ENCODE measurements around the gene CNDP2. TPM values are rescaled to one million over a fixed set of nuclear protein-coding genes. Genes with fewer than 3 reads are reported as not detected.

The CNDP2 gene
- total and polyA plus RNA-seq, 4 donors, result 26.7 to 99.2 (median 74.2) TPM

GRCh38 chr18:74492259-74492658 lies 3.9 kb upstream of the CNDP2 start:
- no peaks in the 10 kb centered on the region for H3K4me1 ChIP-seq (ENCODE audit: control insufficient read depth in 1 of 2, insufficient read depth in 2 of 2, low read length in 2 of 2)
- ATAC-seq (ENCODE audit: low FRiP score), result no peak
- intact Hi-C loops (cut with DNase I), result loop anchor here in 1 of 2 donors (5.0 to 10.0 kb wide), 3 partner anchors 140 to 347 kb away; partner anchors contain the start of genes FBXO15 and TIMM21
- DNase-seq, result no peak
- no peaks in the 10 kb centered on the region for H3K36me3 ChIP-seq (ENCODE audit: control insufficient read depth in 1 of 2, insufficient read depth in 2 of 2, low read length in 1 of 2)
- H3K27me3 ChIP-seq (ENCODE audit: control insufficient read depth in 1 of 2, insufficient read depth in 2 of 2, low read length in 1 of 2), result no peaks in the 10 kb centered on the region
- no peaks in the 10 kb centered on the region for H3K9me3 ChIP-seq (ENCODE audit: control insufficient read depth, low read length)
- no peak overlapping the region for H3K27ac ChIP-seq (ENCODE audit: low read depth in 1 of 2, low read length in 2 of 2)
- WGBS, 2 donors, result 94% methylated on average over 3 of the region's 3 CpGs
- H3K4me3 ChIP-seq (ENCODE audit: low read length in 2 of 2), result no peak overlapping the region

- 44 to 54% methylated on average over 1 of the region's 1 CpG for WGBS, 2 donors
These were observed 2.5 kb upstream of the CNDP2 start for GRCh38 chr18:74493689-74494088.

DNA sequence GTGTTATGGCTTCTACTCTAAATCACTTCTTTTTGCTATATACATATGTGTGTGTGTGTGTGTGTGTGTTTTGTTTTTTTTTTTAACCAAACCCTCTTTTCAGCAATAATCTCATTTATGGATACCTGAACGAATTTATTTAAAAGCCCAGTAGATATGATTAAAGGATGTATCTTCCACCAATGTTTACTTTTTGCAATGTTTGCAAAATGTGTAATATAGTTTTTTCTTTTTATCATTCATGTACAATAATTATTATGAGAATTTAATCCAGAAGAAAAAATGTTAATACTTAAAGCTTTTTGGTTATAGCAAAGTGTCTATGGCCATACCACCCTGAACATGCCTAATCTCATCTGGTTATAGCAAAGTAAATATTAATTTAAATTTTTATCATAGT lies 1.6 kb upstream of the CNDP2 start:
- Histone ChIP-seq H3K36me3 (ENCODE audit: control insufficient read depth in 1 of 2, insufficient read depth in 2 of 2, low read length in 1 of 2) (no peaks in the 10 kb centered on the region), H3K4me1 (ENCODE audit: control insufficient read depth in 1 of 2, insufficient read depth in 2 of 2, low read length in 2 of 2) (no peaks in the 10 kb centered on the region), H3K27me3 (ENCODE audit: control insufficient read depth in 1 of 2, insufficient read depth in 2 of 2, low read length in 1 of 2) (no peaks in the 10 kb centered on the region), H3K9me3 (ENCODE audit: control insufficient read depth, low read length) (no peaks in the 10 kb centered on the region), H3K27ac (ENCODE audit: low read depth in 1 of 2, low read length in 2 of 2) (no peak overlapping the region), H3K4me3 (ENCODE audit: low read length in 2 of 2) (no peak overlapping the region)
- ATAC-seq (ENCODE audit: low FRiP score), result no peak
- intact Hi-C loops (cut with DNase I), result loop anchor here in 1 of 2 donors (5.0 to 10.0 kb wide), 3 partner anchors 142 to 350 kb away; partner anchors contain the start of genes FBXO15 and TIMM21
- no peak for DNase-seq
- WGBS, 2 donors, result 72 to 73% methylated on average over 1 of the region's 1 CpG

More at GRCh38 chr18:74493689-74494088, 2.5 kb upstream of the CNDP2 start:
- ATAC-seq (ENCODE audit: low FRiP score), result no peak
- Histone ChIP-seq H3K27me3 (ENCODE audit: control insufficient read depth in 1 of 2, insufficient read depth in 2 of 2, low read length in 1 of 2) (no peaks in the 10 kb centered on the region), H3K9me3 (ENCODE audit: control insufficient read depth, low read length) (no peaks in the 10 kb centered on the region), H3K36me3 (ENCODE audit: control insufficient read depth in 1 of 2, insufficient read depth in 2 of 2, low read length in 1 of 2) (no peaks in the 10 kb centered on the region), H3K4me1 (ENCODE audit: control insufficient read depth in 1 of 2, insufficient read depth in 2 of 2, low read length in 2 of 2) (no peaks in the 10 kb centered on the region), H3K27ac (ENCODE audit: low read depth in 1 of 2, low read length in 2 of 2) (no peak overlapping the region), H3K4me3 (ENCODE audit: low read length in 2 of 2) (no peak overlapping the region)
- DNase-seq, result no peak
- intact Hi-C loops (cut with DNase I), result loop anchor here in 1 of 2 donors (5.0 to 10.0 kb wide), 3 partner anchors 141 to 349 kb away; partner anchors contain the start of genes FBXO15 and TIMM21

DNA sequence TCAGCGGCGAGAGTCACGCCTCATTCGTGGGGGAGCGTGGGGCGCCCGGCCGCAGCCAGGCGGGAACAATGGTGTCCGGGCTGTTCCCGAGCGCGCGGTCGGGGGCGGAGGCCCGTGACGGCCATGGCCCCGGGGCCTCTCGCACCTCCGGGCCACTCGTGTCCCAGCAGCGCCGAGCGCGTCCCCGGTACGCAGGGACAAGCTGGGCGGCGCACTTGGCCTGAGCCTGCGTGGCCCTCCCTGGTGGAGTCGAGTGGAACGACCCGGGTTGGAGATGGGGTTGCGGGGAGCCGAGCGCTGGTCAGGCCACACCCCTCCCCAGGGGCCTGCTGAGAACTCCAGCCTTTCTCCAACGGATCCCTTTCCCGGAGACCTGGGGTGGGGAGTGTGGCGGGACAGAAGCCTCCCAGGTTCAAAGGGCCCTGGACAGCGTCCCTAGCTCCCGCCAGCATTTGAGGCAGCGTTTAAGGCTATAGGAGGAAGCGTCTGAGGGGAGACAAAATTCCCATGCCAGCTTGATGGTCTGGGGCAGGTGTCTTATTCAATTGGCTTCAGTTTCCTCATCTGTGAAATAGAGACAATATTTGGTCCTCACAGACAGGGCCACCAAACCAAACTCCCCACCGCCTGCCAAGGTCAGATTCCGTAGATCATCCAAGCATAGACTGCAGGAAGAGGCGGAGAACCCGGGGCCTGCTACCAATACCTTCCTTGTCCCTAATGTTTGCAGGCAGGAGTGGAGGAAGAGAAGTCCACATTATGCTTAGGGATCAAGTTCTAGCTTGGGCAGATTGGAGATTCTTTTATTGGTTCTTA lies 553 bp downstream of the CNDP2 start:
- Histone ChIP-seq H3K27me3 (ENCODE audit: control insufficient read depth in 1 of 2, insufficient read depth in 2 of 2, low read length in 1 of 2) (no peaks in the 10 kb centered on the region), H3K36me3 (ENCODE audit: control insufficient read depth in 1 of 2, insufficient read depth in 2 of 2, low read length in 1 of 2) (peaks cover 0 to 2% of the 10 kb centered on the region in 2 donors), H3K4me3 (ENCODE audit: low read length in 2 of 2) (peak overlapping the region; percentile 47 to 57), H3K27ac (ENCODE audit: low read depth in 1 of 2, low read length in 2 of 2) (peak overlapping the region in 1 of 2 donors; percentile 32), H3K9me3 (ENCODE audit: control insufficient read depth, low read length) (no peaks in the 10 kb centered on the region), H3K4me1 (ENCODE audit: control insufficient read depth in 1 of 2, insufficient read depth in 2 of 2, low read length in 2 of 2) (no peaks in the 10 kb centered on the region)
- intact Hi-C loops (cut with DNase I), result loop anchor here (1.0 to 10.0 kb wide), 8 partner anchors 51 to 352 kb away; partner anchors contain the start of genes FBXO15 (in 2 of the 2), TIMM21 (in 2 of the 2), CYB5A (in 1 of the 2) and ZNF407 (in 1 of the 2)
- peak; percentile 66 for ATAC-seq (ENCODE audit: low FRiP score)
- DNase-seq, result peak; percentile 73 to 88
- 3 to 4% methylated on average over 46 to 48 of the region's 48 CpGs for WGBS, 2 donors

GRCh38 chr18:74497324-74497676 lies 1.1 kb downstream of the CNDP2 start:
- H3K9me3 ChIP-seq (ENCODE audit: control insufficient read depth, low read length), result no peaks in the 10 kb centered on the region
- H3K4me3 ChIP-seq (ENCODE audit: low read length in 2 of 2), result no peak overlapping the region
- DNase-seq (no peak), ATAC-seq (ENCODE audit: low FRiP score) (no peak)
- no peak overlapping the region for H3K27ac ChIP-seq (ENCODE audit: low read depth in 1 of 2, low read length in 2 of 2)
- 94 to 97% methylated on average over 8 of the region's 8 CpGs for WGBS, 2 donors
- H3K27me3 ChIP-seq (ENCODE audit: control insufficient read depth in 1 of 2, insufficient read depth in 2 of 2, low read length in 1 of 2), result no peaks in the 10 kb centered on the region
- H3K4me1 ChIP-seq (ENCODE audit: control insufficient read depth in 1 of 2, insufficient read depth in 2 of 2, low read length in 2 of 2), result no peaks in the 10 kb centered on the region
- intact Hi-C loops (cut with DNase I), result loop anchor here (2.0 to 10.0 kb wide), 7 partner anchors 50 to 352 kb away; partner anchors contain the start of genes FBXO15 (in 2 of the 2), TIMM21 (in 2 of the 2), CYB5A (in 1 of the 2) and ZNF407 (in 1 of the 2)
- peaks cover 0 to 2% of the 10 kb centered on the region in 2 donors for H3K36me3 ChIP-seq (ENCODE audit: control insufficient read depth in 1 of 2, insufficient read depth in 2 of 2, low read length in 1 of 2)

DNA sequence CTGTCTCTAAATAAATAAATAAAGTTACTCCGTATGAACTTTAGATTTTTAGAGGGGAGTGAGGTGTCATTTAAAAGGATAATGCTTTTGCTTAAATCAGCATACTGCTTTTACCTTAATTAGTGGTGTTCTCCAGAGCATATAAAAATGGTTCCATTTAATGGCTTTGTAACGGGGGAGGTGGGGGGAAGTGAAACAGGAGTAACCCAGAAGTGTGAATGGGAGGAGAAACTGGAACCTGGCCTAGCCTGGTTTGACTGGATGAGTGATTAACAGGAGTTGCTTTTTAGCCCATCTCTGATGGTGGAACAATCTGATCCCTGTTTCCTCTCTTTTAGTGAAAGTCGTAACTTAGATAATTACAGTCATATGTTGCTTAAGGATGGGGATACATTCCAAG lies 1.6 kb downstream of the CNDP2 start:
- Histone ChIP-seq H3K36me3 (ENCODE audit: control insufficient read depth in 1 of 2, insufficient read depth in 2 of 2, low read length in 1 of 2) (peaks cover 0 to 2% of the 10 kb centered on the region in 2 donors), H3K4me3 (ENCODE audit: low read length in 2 of 2) (no peak overlapping the region), H3K27ac (ENCODE audit: low read depth in 1 of 2, low read length in 2 of 2) (no peak overlapping the region), H3K9me3 (ENCODE audit: control insufficient read depth, low read length) (no peaks in the 10 kb centered on the region), H3K27me3 (ENCODE audit: control insufficient read depth in 1 of 2, insufficient read depth in 2 of 2, low read length in 1 of 2) (no peaks in the 10 kb centered on the region), H3K4me1 (ENCODE audit: control insufficient read depth in 1 of 2, insufficient read depth in 2 of 2, low read length in 2 of 2) (no peaks in the 10 kb centered on the region)
- DNase-seq (no peak), ATAC-seq (ENCODE audit: low FRiP score) (no peak)
- intact Hi-C loops (cut with DNase I), result loop anchor here (2.0 to 10.0 kb wide), 7 partner anchors 50 to 353 kb away; partner anchors contain the start of genes FBXO15 (in 2 of the 2), TIMM21 (in 2 of the 2), CYB5A (in 1 of the 2) and ZNF407 (in 1 of the 2)
- WGBS, 2 donors, result 91 to 92% methylated on average over 3 of the region's 3 CpGs

GRCh38 chr18:74498712-74499627 lies 2.8 kb downstream of the CNDP2 start:
- intact Hi-C loops (cut with DNase I), result loop anchor here (5.0 to 10.0 kb wide), 6 partner anchors 48 to 354 kb away; partner anchors contain the start of genes FBXO15 (in 2 of the 2), TIMM21 (in 2 of the 2), CYB5A (in 1 of the 2) and ZNF407 (in 1 of the 2)
- peaks cover 0 to 2% of the 10 kb centered on the region in 2 donors for H3K36me3 ChIP-seq (ENCODE audit: control insufficient read depth in 1 of 2, insufficient read depth in 2 of 2, low read length in 1 of 2)
- no peaks in the 10 kb centered on the region for H3K4me1 ChIP-seq (ENCODE audit: control insufficient read depth in 1 of 2, insufficient read depth in 2 of 2, low read length in 2 of 2)
- ATAC-seq (ENCODE audit: low FRiP score) (no peak), DNase-seq (peak in 1 of 2 donors; percentile 81)
- no peaks in the 10 kb centered on the region for H3K27me3 ChIP-seq (ENCODE audit: control insufficient read depth in 1 of 2, insufficient read depth in 2 of 2, low read length in 1 of 2)
- WGBS, 2 donors, result 87 to 90% methylated on average over 14 of the region's 14 CpGs
- no peaks in the 10 kb centered on the region for H3K9me3 ChIP-seq (ENCODE audit: control insufficient read depth, low read length)
- H3K27ac ChIP-seq (ENCODE audit: low read depth in 1 of 2, low read length in 2 of 2), result no peak overlapping the region
- H3K4me3 ChIP-seq (ENCODE audit: low read length in 2 of 2), result no peak overlapping the region

DNA sequence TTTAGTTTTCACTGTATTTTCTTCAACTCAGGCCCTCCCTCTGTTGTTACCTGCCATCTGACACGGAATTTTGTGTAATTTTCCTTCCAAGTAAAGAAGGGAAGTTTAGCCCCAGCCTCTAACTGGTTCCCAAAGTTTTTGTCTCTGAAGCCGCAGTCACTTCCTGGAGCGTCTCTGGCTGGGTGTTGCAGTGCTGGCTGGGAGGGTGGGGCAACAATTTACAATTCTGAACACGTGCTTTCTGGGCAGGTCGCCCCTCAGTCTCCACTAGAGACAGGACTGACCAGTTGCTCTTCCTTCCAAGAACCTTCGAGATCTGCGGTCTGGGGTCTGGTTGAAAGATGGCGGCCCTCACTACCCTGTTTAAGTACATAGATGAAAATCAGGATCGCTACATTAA lies 3.5 kb downstream of the CNDP2 start:
- WGBS, 2 donors, result 78 to 80% methylated on average over 9 of the region's 9 CpGs
- DNase-seq, result peak in 1 of 2 donors; percentile 90
- Histone ChIP-seq H3K36me3 (ENCODE audit: control insufficient read depth in 1 of 2, insufficient read depth in 2 of 2, low read length in 1 of 2) (peaks cover 0 to 2% of the 10 kb centered on the region in 2 donors), H3K27ac (ENCODE audit: low read depth in 1 of 2, low read length in 2 of 2) (no peak overlapping the region), H3K4me1 (ENCODE audit: control insufficient read depth in 1 of 2, insufficient read depth in 2 of 2, low read length in 2 of 2) (no peaks in the 10 kb centered on the region), H3K27me3 (ENCODE audit: control insufficient read depth in 1 of 2, insufficient read depth in 2 of 2, low read length in 1 of 2) (no peaks in the 10 kb centered on the region), H3K4me3 (ENCODE audit: low read length in 2 of 2) (no peak overlapping the region), H3K9me3 (ENCODE audit: control insufficient read depth, low read length) (no peaks in the 10 kb centered on the region)
- intact Hi-C loops (cut with DNase I), result loop anchor here (5.0 to 10.0 kb wide), 6 partner anchors 48 to 355 kb away; partner anchors contain the start of genes FBXO15 (in 2 of the 2), TIMM21 (in 2 of the 2), CYB5A (in 1 of the 2) and ZNF407 (in 1 of the 2)
- no peak for ATAC-seq (ENCODE audit: low FRiP score)
